Lung (tissue), 12 donors: ENCODE data around the gene ZFHX2. TPM values are rescaled to one million over a fixed set of nuclear protein-coding genes. Genes with fewer than 3 reads are reported as not detected.
A peak's percentile ranks its signal among the peaks of the same experiment; 100 is the strongest.

ENCODE experiments used
- ATAC-seq: fragments of 200-7000 bp; cut with Tn5 transposase; one replicate; pipeline ENCODE4 v1.9.1; 2020; ENCODE audit warnings: moderate number of reproducible peaks; ENCODE audit not compliant: insufficient read depth, low FRiP score
- DNase-seq, 3 donors: peaks; one replicate each; pipeline ENCODE4 v3.0.0-alpha.2; 2013 to 2017
- H3K27ac ChIP-seq, 2 donors: one replicate each; pipeline ENCODE4 v1.5.1; 2013; ENCODE audit warnings: mild to moderate bottlenecking in 2 of 2, moderate library complexity in 2 of 2, control low read depth in 1 of 2, inconsistent platforms in 1 of 2, low read depth in 1 of 2, low read length in 1 of 2
- H3K27me3 ChIP-seq, 3 donors: one replicate each; pipeline ENCODE4 v1.5.1; 2013; ENCODE audit warnings: low read length in 2 of 3; ENCODE audit not compliant: control insufficient read depth in 3 of 3, insufficient read depth in 3 of 3
- H3K36me3 ChIP-seq, 4 donors: one replicate each; pipeline ENCODE4 v1.5.1; 2013; ENCODE audit warnings: low read length in 4 of 4, mild to moderate bottlenecking in 1 of 4, moderate library complexity in 1 of 4; ENCODE audit not compliant: control insufficient read depth in 4 of 4, insufficient read depth in 4 of 4
- H3K4me1 ChIP-seq, 5 donors: one replicate each; pipeline ENCODE4 v1.5.1; 2013; ENCODE audit warnings: low read length in 5 of 5, mild to moderate bottlenecking in 2 of 5, moderate library complexity in 1 of 5; ENCODE audit not compliant: control insufficient read depth in 5 of 5, insufficient read depth in 5 of 5
- H3K4me3 ChIP-seq: one replicate; pipeline ENCODE4 v1.5.1; 2013; ENCODE audit warnings: mild to moderate bottlenecking, control low read depth, moderate library complexity
- H3K9ac ChIP-seq, 2 donors: one replicate each; pipeline ENCODE4 v1.5.1; 2013; ENCODE audit warnings: low read length in 2 of 2, control low read depth in 1 of 2; ENCODE audit not compliant: insufficient read depth in 1 of 2
- H3K9me3 ChIP-seq, 4 donors: one replicate each; pipeline ENCODE4 v1.5.1; 2013; ENCODE audit warnings: low read length in 3 of 4, mild to moderate bottlenecking in 1 of 4, moderate library complexity in 1 of 4; ENCODE audit not compliant: control insufficient read depth in 4 of 4, insufficient read depth in 3 of 4
- WGBS, 2 donors: extraction: QIAGEN DNeasy Blood & Tissue Kit; methylation state at CpG; one replicate each; pipeline ENCODE4 v1.1.7; 2013; 5-methylcytosine and 5-hydroxymethylcytosine counted together
- polyA plus RNA-seq, 2 donors: library from polyadenylated mRNA; stranded (reverse); fragments of 200-250 nt; gene quantifications; one replicate each; pipeline ENCODE4 v1.2.1, GENCODE V29; 2013
- total RNA-seq, 2 donors: library from RNA; depleted of rRNA in 1 of 2; stranded (reverse); fragments of >200 nt in 1 of 2; gene quantifications; one replicate each; pipeline ENCODE4 v1.2.1, GENCODE V29; 2014 to 2021
- TF ChIP-seq, protein P1 (sequence below): IDR thresholded peaks from 2 replicates; pipeline ENCODE4 v1.5.1; 2012; ENCODE audit warnings: mild to moderate bottlenecking; ENCODE audit errors: control extremely low read depth, extremely low read depth
- donor health status: control.
- donor health status: control.
- donor health status: Bipolar disorder and iron deficiency.
- donor health status: healthy.
- donor health status: DM: yes; HTN: yes; CAD: no.

The ZFHX2 gene
- total and polyA plus RNA-seq, 4 donors = 0.50 to 4.5 (median 0.75) TPM

DNA sequence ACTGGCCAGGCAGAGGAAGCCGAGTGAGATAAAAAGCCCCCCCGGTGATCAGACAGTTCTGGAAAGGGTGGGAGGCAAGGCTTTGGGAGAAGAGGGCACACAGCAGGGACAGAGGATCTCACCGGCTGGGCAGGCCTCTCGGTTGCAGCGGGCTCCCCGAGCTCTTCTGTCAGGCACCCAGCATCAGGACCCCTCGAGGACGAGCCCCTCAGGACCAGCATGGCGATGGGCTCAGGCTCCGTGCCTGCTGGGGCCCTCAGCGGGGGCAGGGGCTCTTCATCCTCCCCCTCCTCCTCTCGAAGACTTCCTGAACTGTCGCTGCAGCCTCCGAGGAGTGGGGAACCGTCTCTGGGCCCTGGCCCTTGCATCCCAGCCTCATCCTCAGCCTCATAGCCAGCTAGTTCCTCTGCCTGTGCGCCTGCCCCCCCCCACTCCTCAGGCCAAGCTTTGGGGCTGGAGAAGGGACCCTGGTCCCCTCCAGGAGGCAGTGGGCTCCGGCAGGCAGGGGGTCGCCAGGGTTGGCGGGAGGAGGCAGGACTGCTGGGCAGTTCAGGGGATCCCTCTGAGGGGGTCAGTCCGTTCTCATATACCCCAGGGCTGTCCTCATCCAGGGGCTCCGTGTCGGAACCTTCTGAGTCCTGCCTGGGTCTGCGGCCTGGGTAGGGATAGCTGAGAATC, 19.4 kb upstream of the ZFHX2 start:
- Histone ChIP-seq H3K9ac (no peak overlapping the region), H3K4me1 (peaks cover 0 to 21% (median 5%) of the 10 kb centered on the region in 5 donors), H3K36me3 (no peaks in the 10 kb centered on the region), H3K9me3 (no peaks in the 10 kb centered on the region), H3K27me3 (peaks cover 0 to 31% (median 26%) of the 10 kb centered on the region in 3 donors), H3K4me3 (no peak overlapping the region), H3K27ac (no peak overlapping the region)
- DNase-seq (no peak), ATAC-seq (no peak)
- TF ChIP-seq, protein P1, sequence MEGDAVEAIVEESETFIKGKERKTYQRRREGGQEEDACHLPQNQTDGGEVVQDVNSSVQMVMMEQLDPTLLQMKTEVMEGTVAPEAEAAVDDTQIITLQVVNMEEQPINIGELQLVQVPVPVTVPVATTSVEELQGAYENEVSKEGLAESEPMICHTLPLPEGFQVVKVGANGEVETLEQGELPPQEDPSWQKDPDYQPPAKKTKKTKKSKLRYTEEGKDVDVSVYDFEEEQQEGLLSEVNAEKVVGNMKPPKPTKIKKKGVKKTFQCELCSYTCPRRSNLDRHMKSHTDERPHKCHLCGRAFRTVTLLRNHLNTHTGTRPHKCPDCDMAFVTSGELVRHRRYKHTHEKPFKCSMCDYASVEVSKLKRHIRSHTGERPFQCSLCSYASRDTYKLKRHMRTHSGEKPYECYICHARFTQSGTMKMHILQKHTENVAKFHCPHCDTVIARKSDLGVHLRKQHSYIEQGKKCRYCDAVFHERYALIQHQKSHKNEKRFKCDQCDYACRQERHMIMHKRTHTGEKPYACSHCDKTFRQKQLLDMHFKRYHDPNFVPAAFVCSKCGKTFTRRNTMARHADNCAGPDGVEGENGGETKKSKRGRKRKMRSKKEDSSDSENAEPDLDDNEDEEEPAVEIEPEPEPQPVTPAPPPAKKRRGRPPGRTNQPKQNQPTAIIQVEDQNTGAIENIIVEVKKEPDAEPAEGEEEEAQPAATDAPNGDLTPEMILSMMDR = no peak
- WGBS, 2 donors = 82% methylated on average over 23 of the region's 23 CpGs

DNA sequence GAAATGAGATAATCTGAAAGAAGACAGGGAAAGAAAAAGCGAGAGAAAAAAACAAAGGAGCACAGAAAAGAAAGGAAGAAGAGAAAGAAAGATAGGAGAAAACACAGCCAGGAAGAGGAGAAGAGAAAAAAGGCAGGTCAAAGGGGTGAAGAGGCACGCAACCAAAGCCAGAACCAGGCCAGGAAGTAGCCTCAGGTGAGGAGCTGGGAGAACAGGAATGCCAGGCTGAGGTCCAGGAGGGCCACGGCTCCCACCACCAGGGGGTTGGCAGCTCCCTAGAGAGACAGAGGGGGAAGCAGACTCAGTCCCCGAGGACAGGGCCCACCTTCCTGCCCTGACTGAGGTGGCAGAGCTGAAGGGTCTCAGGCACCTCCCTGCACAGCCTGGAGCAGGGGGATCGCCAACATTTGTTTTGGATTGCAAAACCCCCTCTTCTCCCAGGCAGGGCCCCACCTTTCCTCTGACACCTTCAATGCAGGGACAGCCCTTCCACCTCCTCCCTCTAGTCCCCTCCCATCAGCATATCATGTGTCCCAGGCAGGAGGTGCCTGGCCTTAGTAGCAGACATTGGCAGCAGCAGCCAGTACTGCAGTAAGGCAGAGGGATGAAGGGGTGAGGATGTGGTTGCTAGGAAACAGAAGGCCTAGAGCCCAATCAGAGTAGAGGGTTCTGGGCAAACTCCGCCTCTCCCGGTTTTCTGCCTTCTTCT, 18.0 kb upstream of the ZFHX2 start:
- H3K27ac ChIP-seq = peak overlapping the region in 1 of 2 donors; percentile 13
- H3K4me3 ChIP-seq = no peak overlapping the region

DNA sequence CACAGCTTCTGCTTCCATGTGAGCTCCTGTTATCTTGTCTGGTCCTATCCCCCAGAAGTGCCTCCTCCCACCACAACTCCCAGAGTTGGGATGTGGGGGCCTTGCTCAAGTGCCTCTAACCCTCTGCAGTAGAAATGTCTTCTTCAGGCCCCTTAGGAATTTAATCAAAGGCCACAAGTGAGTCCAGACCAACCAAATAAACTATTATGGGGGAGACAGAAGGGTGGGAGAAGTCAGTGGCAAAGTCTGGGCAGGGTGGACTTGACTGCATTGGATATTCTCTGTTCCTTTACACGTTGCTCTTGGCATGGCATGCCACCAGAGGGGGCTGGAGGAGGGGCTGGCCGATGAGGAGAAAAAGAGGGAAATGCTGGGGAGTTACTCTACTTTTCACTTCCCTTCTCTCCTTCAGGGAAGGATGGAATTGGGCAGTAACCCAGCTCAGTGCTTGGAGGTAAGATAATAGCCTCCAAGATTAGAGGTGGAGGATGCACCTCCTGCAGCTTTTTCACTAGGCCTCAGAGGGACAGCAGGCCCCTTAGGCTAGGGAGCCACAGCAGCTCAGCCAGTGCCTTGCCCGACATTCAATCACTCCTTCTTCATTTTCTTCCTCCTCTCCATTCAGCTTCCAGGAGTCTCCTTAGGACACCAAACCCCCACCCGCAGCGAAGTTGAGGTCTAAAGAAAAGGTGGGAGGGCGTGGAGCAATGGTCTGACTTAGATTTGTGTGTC, 17.2 kb upstream of the ZFHX2 start:
- Histone ChIP-seq H3K27me3 (peaks cover 0 to 15% (median 13%) of the 10 kb centered on the region in 3 donors), H3K36me3 (peaks cover 0 to 6% (median 2%) of the 10 kb centered on the region in 4 donors), H3K9ac (no peak overlapping the region), H3K9me3 (no peaks in the 10 kb centered on the region), H3K27ac (no peak overlapping the region), H3K4me1 (peaks cover 0 to 21% (median 5%) of the 10 kb centered on the region in 5 donors), H3K4me3 (no peak overlapping the region)
- TF ChIP-seq, protein P1 = no peak
- DNase-seq (peak; percentile 49 to 51 (median 50)), ATAC-seq (no peak)
- WGBS, 2 donors = 59 to 60% methylated on average over 6 of the region's 6 CpGs

More for the DNA sequence above, 18.0 kb upstream of the ZFHX2 start:
- ATAC-seq (no peak), DNase-seq (peak in 2 of 3 donors; percentile 12 to 39)
- peaks cover 0 to 4% (median 0%) of the 10 kb centered on the region in 4 donors for H3K36me3 ChIP-seq
- no peaks in the 10 kb centered on the region for H3K9me3 ChIP-seq
- H3K9ac ChIP-seq = no peak overlapping the region
- 69 to 79% methylated on average over 7 of the region's 7 CpGs for WGBS, 2 donors
- peaks cover 0 to 21% (median 5%) of the 10 kb centered on the region in 5 donors for H3K4me1 ChIP-seq
- peaks cover 0 to 21% (median 16%) of the 10 kb centered on the region in 3 donors for H3K27me3 ChIP-seq
- TF ChIP-seq, protein P1 = no peak
